T1000 (cell line): ENCODE results near the gene CCM2.

Experiments used
- DNase-seq: peaks from one replicate; lab custom pipeline; 2025; ENCODE audit warnings: mixed read lengths; lab: John Stamatoyannopoulos, UW

CCM2 gene

GRCh38 chr7:45035371-45035770, 35.4 kb downstream of the CCM2 start:
- DNase-seq: no peak

GRCh38 chr7:45035893-45036292, 35.9 kb downstream of the CCM2 start:
- DNase-seq: no peak

- no peak for DNase-seq
These were observed 36.3 kb downstream of the CCM2 start for GRCh38 chr7:45036317-45036716.

GRCh38 chr7:45036796-45037195, 36.8 kb downstream of the CCM2 start:
- DNase-seq: no peak

- DNase-seq: no peak
These were observed 37.9 kb downstream of the CCM2 start for GRCh38 chr7:45037876-45038275.

- DNase-seq: no peak
These were observed 39.1 kb downstream of the CCM2 start for GRCh38 chr7:45039106-45039505.

- DNase-seq: no peak
These were observed 44.3 kb downstream of the CCM2 start for GRCh38 chr7:45044338-45044737.

GRCh38 chr7:45048748-45049147, 48.7 kb downstream of the CCM2 start:
- no peak for DNase-seq

GRCh38 chr7:45050198-45050597, 50.2 kb downstream of the CCM2 start:
- DNase-seq: no peak

GRCh38 chr7:45052011-45052410, 52.0 kb downstream of the CCM2 start:
- no peak for DNase-seq

GRCh38 chr7:45053401-45053800, 53.4 kb downstream of the CCM2 start:
- DNase-seq: no peak

GRCh38 chr7:45053941-45054340, 53.9 kb downstream of the CCM2 start:
- no peak for DNase-seq

- DNase-seq: no peak
These were observed 54.4 kb downstream of the CCM2 start for GRCh38 chr7:45054442-45054841.

GRCh38 chr7:45055016-45055415, 55.0 kb downstream of the CCM2 start:
- DNase-seq: no peak

GRCh38 chr7:45055594-45056219, 55.7 kb downstream of the CCM2 start:
- no peak for DNase-seq

GRCh38 chr7:45057878-45058277, 57.9 kb downstream of the CCM2 start:
- no peak for DNase-seq

GRCh38 chr7:45060295-45060694, 60.3 kb downstream of the CCM2 start:
- no peak for DNase-seq

GRCh38 chr7:45061352-45061751, 61.4 kb downstream of the CCM2 start:
- DNase-seq: no peak

- no peak for DNase-seq
These were observed 61.9 kb downstream of the CCM2 start for GRCh38 chr7:45061806-45062425.

- no peak for DNase-seq
These were observed 64.2 kb downstream of the CCM2 start for GRCh38 chr7:45064047-45064725.

- DNase-seq: no peak
These were observed 65.3 kb downstream of the CCM2 start for GRCh38 chr7:45065031-45065995.

GRCh38 chr7:45066409-45066808, 66.4 kb downstream of the CCM2 start:
- no peak for DNase-seq
